HG02973 (cell line): ENCODE data around the gene PRICKLE1.

Source experiments
- ATAC-seq: cut with Tn5 transposase; IDR thresholded peaks from one replicate; pipeline ENCODE4 v1.9.1; 2021; ENCODE audit warnings: moderate library complexity; ENCODE audit not compliant: unreplicated experiment

Gene PRICKLE1

GRCh38 chr12:42462486-42462885 lies 127.1 kb downstream of the PRICKLE1 start:
- ATAC-seq = no peak

GRCh38 chr12:42459336-42459847 lies 130.2 kb downstream of the PRICKLE1 start:
- ATAC-seq = no peak

- ATAC-seq = no peak
These were observed 131.0 kb downstream of the PRICKLE1 start for GRCh38 chr12:42458575-42458974.

GRCh38 chr12:42450248-42450647 lies 139.3 kb downstream of the PRICKLE1 start:
- no peak for ATAC-seq

GRCh38 chr12:42448841-42449240 lies 140.7 kb downstream of the PRICKLE1 start:
- ATAC-seq = no peak

GRCh38 chr12:42447371-42447786 lies 142.2 kb downstream of the PRICKLE1 start:
- no peak for ATAC-seq

GRCh38 chr12:42446761-42447160 lies 142.8 kb downstream of the PRICKLE1 start:
- no peak for ATAC-seq

GRCh38 chr12:42445891-42446290 lies 143.7 kb downstream of the PRICKLE1 start:
- no peak for ATAC-seq

GRCh38 chr12:42444192-42444943 lies 145.2 kb downstream of the PRICKLE1 start:
- ATAC-seq = no peak

GRCh38 chr12:42442888-42443287 lies 146.7 kb downstream of the PRICKLE1 start:
- ATAC-seq = no peak

GRCh38 chr12:42442311-42442759 lies 147.2 kb downstream of the PRICKLE1 start:
- no peak for ATAC-seq

- no peak for ATAC-seq
These were observed 148.9 kb downstream of the PRICKLE1 start for GRCh38 chr12:42440608-42441007.

GRCh38 chr12:42432517-42433140 lies 156.9 kb downstream of the PRICKLE1 start:
- no peak for ATAC-seq

GRCh38 chr12:42428850-42429249 lies 160.7 kb downstream of the PRICKLE1 start:
- no peak for ATAC-seq

- ATAC-seq = no peak
These were observed 162.8 kb downstream of the PRICKLE1 start for GRCh38 chr12:42426746-42427145.

- peak; percentile 61 for ATAC-seq
These were observed 166.8 kb downstream of the PRICKLE1 start for GRCh38 chr12:42422785-42423184.

GRCh38 chr12:42421844-42422779 lies 167.4 kb downstream of the PRICKLE1 start:
- ATAC-seq = peak; percentile 99

GRCh38 chr12:42420395-42420794 lies 169.2 kb downstream of the PRICKLE1 start:
- no peak for ATAC-seq

- no peak for ATAC-seq
These were observed 179.2 kb downstream of the PRICKLE1 start for GRCh38 chr12:42410340-42410739.

- ATAC-seq = no peak
These were observed 180.1 kb downstream of the PRICKLE1 start for GRCh38 chr12:42409471-42409870.

- ATAC-seq = no peak
These were observed 182.2 kb downstream of the PRICKLE1 start for GRCh38 chr12:42407306-42407705.
